SK-N-SH treated with all-trans-retinoic acid at 6 μM for 48 hours (cell line): ENCODE measurements around the gene CTNND1.

Experiments
- ATAC-seq: fragments of 200-7000 bp; cut with Tn5 transposase; 3 replicates; pipeline ENCODE4 v1.9.1; 2020; ENCODE audit warnings: mild to moderate bottlenecking, moderate library complexity
- BACH2 ChIP-seq: fragments of 250-450 bp; sonication (Bioruptor Pico); IDR thresholded peaks from 2 replicates; pipeline ENCODE4 v1.9.0; 2021; ENCODE audit warnings: mild to moderate bottlenecking, borderline replicate concordance
- CSDC2 ChIP-seq: fragments of 250-450 bp; sonication (Bioruptor Pico); IDR thresholded peaks from 2 replicates; pipeline ENCODE4 v1.5.0; 2020; ENCODE audit warnings: mild to moderate bottlenecking, moderate library complexity
- ESRRG ChIP-seq: fragments of 250-450 bp; sonication (Bioruptor Pico); IDR thresholded peaks from 2 replicates; pipeline ENCODE4 v1.6.1; 2021; ENCODE audit warnings: mild to moderate bottlenecking
- ISL1 ChIP-seq: fragments of 250-450 bp; sonication (Bioruptor Pico); IDR thresholded peaks from 2 replicates; pipeline ENCODE4 v2.1.2; 2022; ENCODE audit warnings: mild to moderate bottlenecking, moderate library complexity
- OSR1 ChIP-seq: fragments of 250-450 bp; sonication (Bioruptor Pico); IDR thresholded peaks from 2 replicates; pipeline ENCODE4 v1.8.0; 2022; ENCODE audit warnings: moderate library complexity, mild to moderate bottlenecking, inconsistent platforms
- PATZ1 ChIP-seq: fragments of 250-450 bp; sonication (Bioruptor Pico); IDR thresholded peaks from 2 replicates; pipeline ENCODE4 v1.8.0; 2020; ENCODE audit warnings: mild to moderate bottlenecking, moderate library complexity, borderline replicate concordance
- POU6F1 ChIP-seq: fragments of 250-450 bp; sonication (Bioruptor Pico); IDR thresholded peaks from 2 replicates; pipeline ENCODE4 v1.8.0; 2021; ENCODE audit warnings: low read depth, mild to moderate bottlenecking, moderate library complexity, borderline replicate concordance
- PPARA ChIP-seq: fragments of 250-450 bp; sonication (Bioruptor Pico); IDR thresholded peaks from 2 replicates; pipeline ENCODE4 v1.5.0; 2020; ENCODE audit warnings: mild to moderate bottlenecking, borderline replicate concordance
- RARB ChIP-seq: fragments of 250-450 bp; sonication (Bioruptor Pico); IDR thresholded peaks from 2 replicates; pipeline ENCODE4 v1.8.0; 2021; ENCODE audit warnings: mild to moderate bottlenecking, moderate library complexity
- SNAI2 ChIP-seq: fragments of 250-450 bp; sonication (Bioruptor Pico); IDR thresholded peaks from 2 replicates; pipeline ENCODE4 v1.5.0; 2020; ENCODE audit warnings: mild to moderate bottlenecking, moderate library complexity
- TCF4 ChIP-seq: fragments of 250-450 bp; sonication (Bioruptor Pico); IDR thresholded peaks from 2 replicates; pipeline ENCODE4 v1.8.0; 2021; ENCODE audit warnings: mild to moderate bottlenecking, moderate library complexity, borderline replicate concordance
- TOX ChIP-seq: fragments of 250-450 bp; sonication (Bioruptor Pico); IDR thresholded peaks from 2 replicates; pipeline ENCODE4 v1.8.0; 2021; ENCODE audit warnings: mild to moderate bottlenecking, moderate library complexity, borderline replicate concordance
- TSHZ2 ChIP-seq: fragments of 250-450 bp; sonication (Bioruptor Pico); IDR thresholded peaks from 2 replicates; pipeline ENCODE4 v1.5.0; 2020; ENCODE audit warnings: mild to moderate bottlenecking, moderate library complexity
- ZC3H10 ChIP-seq: fragments of 250-450 bp; sonication (Bioruptor Pico); IDR thresholded peaks from 2 replicates; pipeline ENCODE4 v1.5.1; 2021; ENCODE audit warnings: mild to moderate bottlenecking, moderate library complexity
- ZFP3 ChIP-seq: fragments of 250-450 bp; sonication (Bioruptor Pico); IDR thresholded peaks from 2 replicates; pipeline ENCODE4 v1.5.0; 2020; ENCODE audit warnings: mild to moderate bottlenecking, moderate library complexity
- ZFP30 ChIP-seq: fragments of 450-650 bp; formaldehyde crosslinking; IDR thresholded peaks from 2 replicates; pipeline ENCODE4 v1.5.0; 2022; ENCODE audit warnings: mild to moderate bottlenecking, moderate library complexity
- ZNF565 ChIP-seq: fragments of 450-650 bp; formaldehyde crosslinking; conservative IDR thresholded peaks from 2 replicates; pipeline ENCODE4 v1.5.0; 2020; ENCODE audit warnings: low read depth, mild to moderate bottlenecking, moderate library complexity
- ZNF70 ChIP-seq: fragments of 450-650 bp; formaldehyde crosslinking; IDR thresholded peaks from 2 replicates; pipeline ENCODE4 v1.5.0; 2020; ENCODE audit warnings: mild to moderate bottlenecking, moderate library complexity
- ZNF8 ChIP-seq: fragments of 450-650 bp; formaldehyde crosslinking; IDR thresholded peaks from 2 replicates; pipeline ENCODE4 v1.5.0; 2020; ENCODE audit warnings: mild to moderate bottlenecking, moderate library complexity
- TF ChIP-seq, protein P1 (sequence below): fragments of 250-450 bp; sonication (Bioruptor Pico); IDR thresholded peaks from 2 replicates; pipeline ENCODE4 v1.5.1; 2020; ENCODE audit warnings: low read depth, mild to moderate bottlenecking, moderate library complexity
- TF ChIP-seq, protein P2 (sequence below): fragments of 250-450 bp; sonication (Bioruptor Pico); IDR thresholded peaks from 2 replicates; pipeline ENCODE4 v1.5.1; 2021; ENCODE audit warnings: mild to moderate bottlenecking, moderate library complexity

The CTNND1 gene

GRCh38 chr11:57772562-57772961 lies 11.0 kb downstream of the CTNND1 start (continued):
- TF ChIP-seq, protein P1, sequence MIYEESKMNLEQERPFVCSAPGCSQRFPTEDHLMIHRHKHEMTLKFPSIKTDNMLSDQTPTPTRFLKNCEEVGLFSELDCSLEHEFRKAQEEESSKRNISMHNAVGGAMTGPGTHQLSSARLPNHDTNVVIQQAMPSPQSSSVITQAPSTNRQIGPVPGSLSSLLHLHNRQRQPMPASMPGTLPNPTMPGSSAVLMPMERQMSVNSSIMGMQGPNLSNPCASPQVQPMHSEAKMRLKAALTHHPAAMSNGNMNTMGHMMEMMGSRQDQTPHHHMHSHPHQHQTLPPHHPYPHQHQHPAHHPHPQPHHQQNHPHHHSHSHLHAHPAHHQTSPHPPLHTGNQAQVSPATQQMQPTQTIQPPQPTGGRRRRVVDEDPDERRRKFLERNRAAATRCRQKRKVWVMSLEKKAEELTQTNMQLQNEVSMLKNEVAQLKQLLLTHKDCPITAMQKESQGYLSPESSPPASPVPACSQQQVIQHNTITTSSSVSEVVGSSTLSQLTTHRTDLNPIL (CRISPR knock-in tag): no peak

DNA sequence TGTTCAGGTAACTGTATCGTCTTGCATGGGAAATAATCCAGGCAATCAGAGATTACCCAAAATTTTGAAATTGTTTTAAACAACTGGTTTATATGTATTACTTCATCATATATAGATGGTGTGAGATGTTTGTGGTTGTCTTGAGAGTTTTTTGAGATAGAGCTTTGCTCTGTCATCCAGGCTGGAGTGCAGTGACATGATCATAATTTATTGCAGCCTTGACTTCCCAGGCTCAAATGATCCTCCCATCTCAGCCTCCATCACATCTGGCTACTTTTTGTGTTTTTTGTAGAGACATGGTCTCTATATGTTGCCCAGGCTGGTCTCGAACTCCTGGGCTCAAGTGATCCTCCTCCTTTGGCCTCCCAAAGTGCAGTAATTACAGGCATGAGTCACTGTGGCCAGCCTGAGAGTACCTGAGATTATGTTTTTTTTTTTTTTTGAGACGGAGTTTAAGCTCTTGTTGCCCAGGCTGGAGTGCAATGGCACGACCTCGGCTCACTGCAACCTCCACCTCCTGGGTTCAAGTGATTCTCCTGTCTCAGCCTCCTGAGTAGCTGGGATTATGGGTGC lies 11.5 kb downstream of the CTNND1 start:
- no peak for ATAC-seq
- TF ChIP-seq, protein P2, sequence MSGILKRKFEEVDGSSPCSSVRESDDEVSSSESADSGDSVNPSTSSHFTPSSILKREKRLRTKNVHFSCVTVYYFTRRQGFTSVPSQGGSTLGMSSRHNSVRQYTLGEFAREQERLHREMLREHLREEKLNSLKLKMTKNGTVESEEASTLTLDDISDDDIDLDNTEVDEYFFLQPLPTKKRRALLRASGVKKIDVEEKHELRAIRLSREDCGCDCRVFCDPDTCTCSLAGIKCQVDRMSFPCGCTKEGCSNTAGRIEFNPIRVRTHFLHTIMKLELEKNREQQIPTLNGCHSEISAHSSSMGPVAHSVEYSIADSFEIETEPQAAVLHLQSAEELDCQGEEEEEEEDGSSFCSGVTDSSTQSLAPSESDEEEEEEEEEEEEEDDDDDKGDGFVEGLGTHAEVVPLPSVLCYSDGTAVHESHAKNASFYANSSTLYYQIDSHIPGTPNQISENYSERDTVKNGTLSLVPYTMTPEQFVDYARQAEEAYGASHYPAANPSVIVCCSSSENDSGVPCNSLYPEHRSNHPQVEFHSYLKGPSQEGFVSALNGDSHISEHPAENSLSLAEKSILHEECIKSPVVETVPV (CRISPR knock-in tag): no peak
- TF ChIP-seq ESRRG (no peak), PPARA (CRISPR knock-in tag) (no peak), ZC3H10 (no peak), CSDC2 (no peak), POU6F1 (CRISPR knock-in tag) (no peak), TSHZ2 (CRISPR knock-in tag) (no peak), ZFP30 (CRISPR knock-in tag) (no peak), PATZ1 (CRISPR knock-in tag) (no peak), RARB (CRISPR knock-in tag) (no peak), ZNF70 (CRISPR knock-in tag) (no peak), BACH2 (CRISPR knock-in tag) (no peak), TOX (CRISPR knock-in tag) (no peak), ISL1 (CRISPR knock-in tag) (no peak), ZFP3 (no peak), ZNF565 (CRISPR knock-in tag) (no peak), SNAI2 (CRISPR knock-in tag) (no peak), TCF4 (CRISPR knock-in tag) (no peak)

DNA sequence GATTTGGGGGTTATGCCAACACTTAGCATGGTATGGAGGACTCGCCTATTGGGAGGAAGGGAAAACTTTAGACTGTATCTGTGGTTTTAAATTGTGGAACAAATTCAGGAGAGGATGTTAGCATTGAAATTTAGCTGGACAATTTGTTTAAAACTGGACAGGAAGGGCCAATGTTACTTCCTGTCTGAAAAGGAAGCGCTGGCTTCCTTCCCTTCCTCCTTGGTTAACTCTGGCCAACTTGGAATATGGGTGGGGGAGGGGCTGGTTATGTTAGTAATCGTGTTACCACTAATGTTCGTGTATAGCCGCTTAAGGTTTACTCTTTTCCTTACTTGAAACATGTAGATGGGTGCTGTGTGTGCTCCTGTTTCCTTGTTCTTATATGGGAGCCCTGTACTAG lies 13.9 kb downstream of the CTNND1 start:
- TF ChIP-seq ZNF70 (CRISPR knock-in tag): no peak
- TF ChIP-seq ZFP3: no peak
- TF ChIP-seq OSR1 (CRISPR knock-in tag): no peak
- TF ChIP-seq TOX (CRISPR knock-in tag): no peak
- no peak for TF ChIP-seq TCF4 (CRISPR knock-in tag)
- no peak for TF ChIP-seq ZNF8 (CRISPR knock-in tag)
- TF ChIP-seq RARB (CRISPR knock-in tag): no peak
- TF ChIP-seq, protein P1 (CRISPR knock-in tag): no peak
- no peak for TF ChIP-seq TSHZ2 (CRISPR knock-in tag)
- TF ChIP-seq CSDC2: no peak
- TF ChIP-seq, protein P2 (CRISPR knock-in tag): no peak
- no peak for TF ChIP-seq SNAI2 (CRISPR knock-in tag)

More for the DNA sequence above, 13.9 kb downstream of the CTNND1 start:
- no peak for ATAC-seq
